SU-DHL-6 (cell line): ENCODE results near the gene CEACAM16.

Source experiments
- H2AFZ ChIP-seq: fragments of 200-600 bp; sonication (generic); 2 replicates; pipeline ENCODE4 v1.6.1; 2014; ENCODE audit warnings: low read depth, mild to moderate bottlenecking, moderate library complexity, mixed read lengths, antibody characterized with exemption, low read length; ENCODE audit not compliant: severe bottlenecking
- H3F3A ChIP-seq: fragments of 200-600 bp; shearing (Covaris generic); 2 replicates; pipeline ENCODE4 v1.6.0; 2016; ENCODE audit warnings: antibody characterized with exemption, mild to moderate bottlenecking; ENCODE audit not compliant: insufficient read depth
- H3K27ac ChIP-seq: fragments of 200-600 bp; sonication (generic); 2 replicates; pipeline ENCODE4 v1.5.1; 2016; ENCODE audit warnings: low read depth, mild to moderate bottlenecking, low read length, moderate library complexity, mixed read lengths
- H3K27me3 ChIP-seq: fragments of 200-600 bp; sonication (generic), shearing (Covaris generic); 2 replicates; pipeline ENCODE4 v1.6.0; 2014; ENCODE audit warnings: mild to moderate bottlenecking, low read length
- H3K36me3 ChIP-seq: fragments of 200-600 bp; sonication (generic); 2 replicates; pipeline ENCODE4 v1.6.1; 2014; ENCODE audit warnings: mild to moderate bottlenecking, low read length, mixed read lengths
- H3K4me2 ChIP-seq: fragments of 300-600, 200-600 bp; shearing (Covaris generic), sonication (generic); 2 replicates; pipeline ENCODE4 v1.6.0; 2014; ENCODE audit warnings: low read length, low read depth, mild to moderate bottlenecking; ENCODE audit not compliant: poor library complexity, severe bottlenecking
- H3K4me3 ChIP-seq: fragments of 200-600 bp; sonication (generic); 2 replicates; pipeline ENCODE4 v1.5.1; 2014; ENCODE audit warnings: antibody characterized with exemption, low read length, mild to moderate bottlenecking, mixed read lengths; ENCODE audit not compliant: insufficient read depth, poor library complexity, severe bottlenecking
- H3K79me2 ChIP-seq: fragments of 200-600 bp; sonication (generic); 2 replicates; pipeline ENCODE4 v1.6.1; 2014; ENCODE audit warnings: mild to moderate bottlenecking, low read length, moderate library complexity; ENCODE audit not compliant: insufficient read depth
- H3K9ac ChIP-seq: fragments of 200-600 bp; sonication (generic); 2 replicates; pipeline ENCODE4 v1.7.0; 2014; ENCODE audit warnings: mild to moderate bottlenecking, low read length
- H3K9me2 ChIP-seq: fragments of 200-600 bp; sonication (generic); replicated peaks from 2 replicates; pipeline ENCODE4 v1.6.1; 2014; ENCODE audit warnings: low read length; ENCODE audit not compliant: insufficient read depth
- H3K9me3 ChIP-seq: fragments of 200-600 bp; sonication (generic); 2 replicates; pipeline ENCODE4 v1.6.1; 2014; ENCODE audit warnings: low read length, mixed read lengths; ENCODE audit not compliant: insufficient read depth
- H4K20me1 ChIP-seq: fragments of 200-600 bp; sonication (generic); 2 replicates; pipeline ENCODE4 v1.6.1; 2014; ENCODE audit warnings: low read depth, mild to moderate bottlenecking, antibody characterized with exemption, low read length, moderate library complexity, mixed read lengths
- EZH2phosphoT487 ChIP-seq: fragments of 200-600 bp; sonication (generic), shearing (Covaris generic); conservative IDR thresholded peaks from 2 replicates; pipeline ENCODE4 v1.6.1; 2018; ENCODE audit warnings: mild to moderate bottlenecking, antibody characterized with exemption, low read length, moderate library complexity, mixed read lengths
- TF ChIP-seq, protein P1 (sequence below): fragments of 200-600 bp; sonication (generic); IDR thresholded peaks from one replicate; pipeline ENCODE4 v1.5.1; 2017; ENCODE audit warnings: antibody characterized with exemption, mild to moderate bottlenecking, low read length, moderate library complexity; ENCODE audit not compliant: insufficient read depth, poor library complexity, severe bottlenecking

CEACAM16 gene

GRCh38 chr19:44687888-44688287 is 11.1 kb upstream of the CEACAM16 start:
- Histone ChIP-seq H4K20me1 (no peaks in the 10 kb centered on the region), H3K27me3 (no peaks in the 10 kb centered on the region), H3K9ac (no peak overlapping the region), H3K4me3 (no peak overlapping the region), H3K9me3 (no peaks in the 10 kb centered on the region), H3K79me2 (no peaks in the 10 kb centered on the region), H3K9me2 (no peaks in the 10 kb centered on the region), H3K4me2 (no peak overlapping the region), H3F3A (no peaks in the 10 kb centered on the region), H3K27ac (no peak overlapping the region), H2AFZ (no peak overlapping the region), H3K36me3 (no peaks in the 10 kb centered on the region)
- TF ChIP-seq, protein P1, sequence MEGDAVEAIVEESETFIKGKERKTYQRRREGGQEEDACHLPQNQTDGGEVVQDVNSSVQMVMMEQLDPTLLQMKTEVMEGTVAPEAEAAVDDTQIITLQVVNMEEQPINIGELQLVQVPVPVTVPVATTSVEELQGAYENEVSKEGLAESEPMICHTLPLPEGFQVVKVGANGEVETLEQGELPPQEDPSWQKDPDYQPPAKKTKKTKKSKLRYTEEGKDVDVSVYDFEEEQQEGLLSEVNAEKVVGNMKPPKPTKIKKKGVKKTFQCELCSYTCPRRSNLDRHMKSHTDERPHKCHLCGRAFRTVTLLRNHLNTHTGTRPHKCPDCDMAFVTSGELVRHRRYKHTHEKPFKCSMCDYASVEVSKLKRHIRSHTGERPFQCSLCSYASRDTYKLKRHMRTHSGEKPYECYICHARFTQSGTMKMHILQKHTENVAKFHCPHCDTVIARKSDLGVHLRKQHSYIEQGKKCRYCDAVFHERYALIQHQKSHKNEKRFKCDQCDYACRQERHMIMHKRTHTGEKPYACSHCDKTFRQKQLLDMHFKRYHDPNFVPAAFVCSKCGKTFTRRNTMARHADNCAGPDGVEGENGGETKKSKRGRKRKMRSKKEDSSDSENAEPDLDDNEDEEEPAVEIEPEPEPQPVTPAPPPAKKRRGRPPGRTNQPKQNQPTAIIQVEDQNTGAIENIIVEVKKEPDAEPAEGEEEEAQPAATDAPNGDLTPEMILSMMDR = no peak
- no peak for TF ChIP-seq EZH2phosphoT487

- H3K27ac ChIP-seq = no peak overlapping the region
- H3K79me2 ChIP-seq = no peaks in the 10 kb centered on the region
- no peak overlapping the region for H3K4me2 ChIP-seq
- no peak overlapping the region for H3K9ac ChIP-seq
- TF ChIP-seq, protein P1 = peak; percentile 71
- TF ChIP-seq EZH2phosphoT487 = no peak
- H3K4me3 ChIP-seq = no peak overlapping the region
- H2AFZ ChIP-seq = no peak overlapping the region
- no peaks in the 10 kb centered on the region for H3K9me3 ChIP-seq
- H4K20me1 ChIP-seq = no peaks in the 10 kb centered on the region
- no peaks in the 10 kb centered on the region for H3K36me3 ChIP-seq
- H3F3A ChIP-seq = no peaks in the 10 kb centered on the region
- H3K9me2 ChIP-seq = no peaks in the 10 kb centered on the region
- H3K27me3 ChIP-seq = no peaks in the 10 kb centered on the region
These were observed 9.4 kb upstream of the CEACAM16 start for GRCh38 chr19:44689290-44690130.

GRCh38 chr19:44690131-44690440 is 8.9 kb upstream of the CEACAM16 start:
- no peaks in the 10 kb centered on the region for H3K9me2 ChIP-seq
- TF ChIP-seq EZH2phosphoT487 = no peak
- TF ChIP-seq, protein P1 = no peak
- H3K4me3 ChIP-seq = no peak overlapping the region
- H3K79me2 ChIP-seq = no peaks in the 10 kb centered on the region
- H3K27me3 ChIP-seq = no peaks in the 10 kb centered on the region
- no peak overlapping the region for H3K4me2 ChIP-seq
- H3F3A ChIP-seq = no peaks in the 10 kb centered on the region
- no peaks in the 10 kb centered on the region for H3K36me3 ChIP-seq
- no peak overlapping the region for H3K27ac ChIP-seq
- H3K9ac ChIP-seq = no peak overlapping the region
- H2AFZ ChIP-seq = no peak overlapping the region
- H4K20me1 ChIP-seq = no peaks in the 10 kb centered on the region
- no peaks in the 10 kb centered on the region for H3K9me3 ChIP-seq
